C4-2B (cell line): ENCODE measurements around the gene TPPP.

Source experiments
- CTCF ChIP-seq: fragments of 450-650 bp; conservative IDR thresholded peaks from 2 replicates; pipeline ENCODE4 v1.5.1; 2017; ENCODE audit warnings: mild to moderate bottlenecking
- ZFX ChIP-seq: fragments of 450-650 bp; IDR thresholded peaks from 2 replicates; pipeline ENCODE4 v1.6.1; 2017

GRCh38 chr5:668283-668995, 24.7 kb downstream of the TPPP start:
- TF ChIP-seq CTCF: no peak
- TF ChIP-seq ZFX: no peak
